Measurements from ENCODE around the gene DMD.

The DMD gene

DNA sequence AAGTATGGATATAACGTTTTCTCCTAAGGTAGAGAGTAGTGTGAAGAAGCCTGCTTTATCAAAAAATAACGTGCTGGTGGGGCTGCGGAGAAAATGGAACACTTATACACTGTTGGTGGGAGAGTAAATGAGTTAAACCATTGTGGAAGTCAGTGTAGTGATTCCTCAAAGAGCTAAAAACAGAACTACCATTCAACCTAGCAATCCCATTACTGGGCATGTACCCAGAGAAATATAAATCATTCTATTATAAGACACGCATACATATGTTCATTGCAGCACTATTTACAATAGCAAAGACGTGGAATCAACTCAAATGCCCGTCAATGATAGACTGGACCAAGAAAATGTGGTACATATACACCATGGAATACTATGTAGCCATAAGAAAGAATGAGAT, 196.4 kb downstream of the DMD start:
- no peak for DNase-seq

DNA sequence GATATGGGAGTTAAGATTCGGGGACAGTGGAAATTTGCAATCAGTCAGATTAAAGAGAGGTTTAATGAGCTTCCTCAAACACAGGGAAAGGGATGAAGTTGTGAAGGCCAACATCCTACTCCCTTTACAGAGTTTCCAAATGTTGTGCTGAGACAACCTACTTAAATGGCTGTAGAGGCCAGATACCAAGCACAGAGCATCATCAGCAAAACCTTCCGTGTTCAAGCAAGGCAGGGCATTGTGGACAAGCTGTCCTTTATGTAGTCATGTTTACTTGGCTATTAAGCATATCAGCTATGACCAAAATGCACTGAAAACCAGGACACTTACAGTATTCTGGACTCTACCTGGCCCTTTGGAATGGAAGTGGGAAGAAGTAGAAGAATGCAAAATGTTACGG, 197.3 kb downstream of the DMD start:
- DNase-seq = no peak

GRCh38 chrX:33001107-33001506, 210.2 kb downstream of the DMD start:
- DNase-seq = no peak

DNA sequence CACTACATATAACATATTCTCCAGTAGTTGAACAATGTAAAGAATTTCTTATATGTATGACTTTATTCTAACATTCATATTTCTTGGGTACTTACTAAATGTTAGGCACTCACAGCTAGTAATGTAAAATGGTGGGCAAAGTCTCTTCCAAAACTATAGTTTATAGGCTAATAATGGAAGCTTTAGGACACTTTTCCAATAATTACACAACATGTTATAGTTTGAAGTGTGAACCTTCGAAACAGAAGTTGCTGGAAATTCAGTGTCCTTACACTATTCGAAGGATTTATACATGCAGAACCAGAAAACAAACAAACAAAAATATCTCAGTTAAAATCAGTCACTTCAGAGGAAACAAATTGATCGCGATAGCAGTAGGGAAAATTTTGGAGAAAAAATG, 212.6 kb downstream of the DMD start:
- DNase-seq = no peak

DNA sequence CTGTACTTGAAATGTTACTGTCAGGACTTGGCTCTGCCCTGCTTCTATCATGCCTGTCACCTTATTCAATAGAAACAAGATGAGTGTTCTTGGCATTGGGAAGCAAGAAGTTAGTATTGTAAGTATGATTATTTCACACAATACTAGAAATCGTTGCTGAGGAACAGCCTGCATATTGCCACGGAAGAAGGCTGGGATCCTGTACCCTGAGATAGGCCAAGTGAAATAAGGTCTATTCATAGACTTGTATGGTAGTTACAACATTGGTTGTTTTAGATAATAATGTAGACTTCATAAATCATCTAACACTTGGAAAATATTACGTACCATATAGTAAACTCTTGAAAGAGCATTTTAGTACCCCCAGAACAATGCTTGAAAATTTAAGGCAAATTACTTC, 215.9 kb downstream of the DMD start:
- DNase-seq = no peak

DNA sequence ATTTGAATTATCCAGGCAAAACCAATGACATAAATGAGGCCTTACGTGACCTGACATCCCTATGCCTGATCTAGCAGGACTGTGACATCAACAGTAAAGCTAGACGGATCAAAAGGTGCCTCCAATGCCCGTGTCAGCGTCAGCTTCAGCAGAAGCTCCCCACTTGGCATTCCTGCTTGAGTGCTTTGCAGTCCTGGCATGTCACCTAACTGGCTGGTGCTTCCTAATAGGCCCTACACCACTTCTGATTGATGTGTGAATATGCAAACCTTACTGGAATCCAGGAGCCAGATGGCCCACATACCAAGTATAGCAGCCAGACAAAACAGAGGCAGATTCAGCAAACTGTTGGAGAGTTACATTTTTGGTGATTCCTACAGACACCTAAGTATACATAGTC, 224.2 kb downstream of the DMD start:
- DNase-seq = no peak

DNA sequence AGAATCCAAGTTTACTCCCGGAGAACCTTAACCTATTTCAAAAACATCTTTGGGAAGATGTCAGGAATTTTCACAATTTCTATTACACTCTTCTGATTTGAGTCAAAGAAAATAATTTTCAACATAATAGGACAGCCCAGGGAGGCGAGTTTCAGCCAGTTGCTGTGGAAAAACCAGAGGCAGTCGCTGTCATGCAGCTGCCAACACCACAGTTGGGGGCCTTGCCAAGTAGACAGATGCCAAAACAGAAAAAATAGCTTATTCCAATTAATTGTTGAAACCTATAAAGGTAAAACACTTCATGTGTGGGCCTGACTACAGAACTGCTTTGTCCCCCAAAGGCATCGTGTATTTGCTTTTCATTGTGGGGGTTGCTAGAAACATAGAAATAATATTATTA, 225.8 kb downstream of the DMD start:
- DNase-seq = no peak

GRCh38 chrX:32966821-32967355, 244.5 kb downstream of the DMD start:
- no peak for DNase-seq

DNA sequence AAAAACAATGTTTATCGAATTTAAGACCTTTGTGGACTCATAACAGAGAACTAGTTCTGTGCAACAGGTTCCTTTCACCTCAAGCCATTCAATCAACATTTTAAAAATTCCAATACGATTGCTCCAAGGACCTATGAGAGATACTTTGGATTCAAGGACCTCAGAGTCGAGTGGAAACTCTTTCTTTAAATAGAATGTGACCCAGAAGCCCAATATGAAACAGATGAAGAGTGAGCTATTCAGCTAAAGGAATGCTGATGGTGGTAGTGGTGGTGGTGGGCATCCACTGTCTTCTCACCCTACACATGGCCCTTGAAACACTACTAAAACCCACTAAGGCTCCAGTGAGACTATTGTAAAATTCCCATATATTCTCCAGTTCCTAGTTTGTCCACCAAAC, 257.2 kb downstream of the DMD start:
- DNase-seq = no peak

DNA sequence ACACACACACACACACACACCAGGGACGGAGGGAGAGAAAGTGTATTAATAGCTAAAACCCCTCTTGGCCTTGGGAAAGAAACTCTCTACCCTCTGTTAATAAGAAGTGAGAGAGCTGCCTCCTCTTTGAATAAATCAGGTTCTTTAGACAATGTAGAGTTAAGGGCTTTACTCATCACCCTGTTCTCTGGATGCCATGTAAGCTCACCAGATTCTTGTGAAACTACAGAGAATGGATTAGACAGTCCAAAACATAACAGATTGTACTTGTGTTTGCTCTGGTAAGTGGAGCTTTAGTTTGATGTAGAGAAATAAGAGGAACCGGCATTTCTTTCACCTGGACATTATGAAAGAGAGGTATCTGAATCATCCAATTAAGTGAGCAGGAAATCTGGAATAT, 263.2 kb downstream of the DMD start:
- DNase-seq = no peak

- no peak for DNase-seq
These were observed 274.3 kb downstream of the DMD start for GRCh38 chrX:32937043-32937442.

GRCh38 chrX:32933548-32933947, 277.8 kb downstream of the DMD start:
- DNase-seq = no peak

DNA sequence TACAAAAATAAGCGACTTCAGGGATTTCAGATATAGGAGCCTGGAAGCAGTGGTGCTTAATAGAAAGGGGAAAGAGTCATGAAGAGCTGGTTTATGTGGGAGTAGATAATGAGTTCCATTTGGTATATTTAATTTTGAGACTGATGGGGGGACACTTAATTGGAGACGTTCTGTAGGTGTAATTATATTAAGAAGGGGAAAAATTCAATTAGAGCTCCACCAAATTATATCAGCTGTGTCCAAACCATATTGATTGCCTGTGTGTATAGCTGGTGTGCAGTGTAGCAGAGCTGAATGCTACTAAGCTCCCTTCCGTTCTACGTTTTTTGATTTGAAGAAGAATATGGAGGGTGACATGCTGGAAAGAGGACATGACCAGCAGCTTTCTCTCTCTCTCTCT, 282.3 kb downstream of the DMD start:
- no peak for DNase-seq

DNA sequence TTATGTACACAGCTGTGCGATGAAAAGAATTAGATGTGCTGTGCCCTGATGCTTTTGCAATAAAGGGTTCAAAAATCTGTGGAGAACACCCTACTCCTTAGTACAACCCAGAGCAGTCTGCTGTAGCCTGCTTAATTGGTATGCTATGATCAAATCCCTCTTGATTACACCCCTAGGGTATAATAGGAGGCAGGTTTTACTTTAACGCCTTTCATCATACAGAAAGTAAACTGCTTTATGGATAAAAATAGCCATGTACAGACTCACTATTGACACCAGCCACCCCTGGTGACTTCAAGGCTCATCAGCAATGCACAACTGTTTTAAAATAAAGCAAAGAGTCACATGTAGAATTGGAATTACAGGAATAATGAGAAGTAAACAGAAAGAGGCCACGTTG, 315.3 kb downstream of the DMD start:
- DNase-seq = no peak

DNA sequence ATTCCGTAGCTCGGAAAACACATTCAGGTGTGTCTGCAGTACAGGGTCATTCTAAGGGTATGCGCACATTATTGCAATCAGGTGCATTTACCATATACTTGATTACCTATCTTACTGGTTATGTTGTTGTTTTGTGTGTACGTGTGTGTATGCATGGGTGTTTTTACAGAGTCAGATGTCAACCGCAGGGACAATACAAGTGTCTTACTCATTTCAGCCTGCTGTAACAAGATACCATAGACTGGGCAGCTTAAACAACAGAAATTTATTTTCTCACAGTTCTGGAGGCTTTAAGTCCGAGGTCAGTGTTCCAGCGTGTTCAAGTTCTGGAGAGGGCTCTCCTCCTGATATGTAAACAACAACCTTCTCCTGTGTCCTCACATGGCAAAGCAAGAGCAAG, 316.7 kb downstream of the DMD start:
- DNase-seq = no peak

GRCh38 chrX:32893751-32894150, 317.6 kb downstream of the DMD start:
- no peak for DNase-seq

- no peak for DNase-seq
These were observed 333.8 kb downstream of the DMD start for GRCh38 chrX:32877592-32877991.

DNA sequence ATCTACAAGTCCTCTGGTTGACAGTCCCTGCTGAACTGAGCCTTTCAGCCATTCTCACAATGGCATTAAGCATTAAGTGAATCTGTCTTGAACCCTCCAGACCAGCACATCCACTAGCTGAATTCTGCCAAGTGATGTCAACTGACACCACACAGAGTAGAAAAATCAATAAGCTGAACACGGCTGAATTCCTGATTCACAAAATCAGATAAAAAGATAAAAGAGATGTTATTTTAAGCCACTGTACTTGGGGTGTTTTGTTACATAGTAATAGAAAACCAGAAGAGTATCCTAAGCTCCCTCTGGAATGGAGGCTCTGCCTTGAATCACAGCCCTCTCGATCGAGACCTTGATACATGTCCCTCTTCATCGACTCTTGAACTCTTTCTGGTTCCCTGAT, 336.5 kb downstream of the DMD start:
- DNase-seq = no peak

- no peak for DNase-seq
These were observed 337.6 kb downstream of the DMD start for GRCh38 chrX:32873786-32874185.

DNA sequence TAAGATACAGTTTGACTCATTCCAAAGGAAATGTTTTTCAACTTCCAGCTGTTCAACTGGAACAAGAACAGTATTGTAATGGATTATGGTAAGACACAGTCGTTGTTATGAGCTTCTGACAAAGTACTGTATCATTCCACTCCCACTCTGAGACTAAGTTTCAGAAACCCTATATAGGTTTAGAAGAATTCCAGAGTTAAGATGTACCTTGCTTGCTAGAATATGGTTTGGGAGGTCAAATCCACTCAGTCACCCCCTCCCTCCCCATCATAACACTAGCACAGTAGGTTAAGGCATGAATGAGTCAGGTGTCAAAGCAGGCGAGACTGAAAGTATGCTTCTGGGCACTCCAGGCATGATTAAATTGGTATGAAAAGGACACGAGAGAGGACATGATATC, 339.7 kb downstream of the DMD start:
- no peak for DNase-seq

DNA sequence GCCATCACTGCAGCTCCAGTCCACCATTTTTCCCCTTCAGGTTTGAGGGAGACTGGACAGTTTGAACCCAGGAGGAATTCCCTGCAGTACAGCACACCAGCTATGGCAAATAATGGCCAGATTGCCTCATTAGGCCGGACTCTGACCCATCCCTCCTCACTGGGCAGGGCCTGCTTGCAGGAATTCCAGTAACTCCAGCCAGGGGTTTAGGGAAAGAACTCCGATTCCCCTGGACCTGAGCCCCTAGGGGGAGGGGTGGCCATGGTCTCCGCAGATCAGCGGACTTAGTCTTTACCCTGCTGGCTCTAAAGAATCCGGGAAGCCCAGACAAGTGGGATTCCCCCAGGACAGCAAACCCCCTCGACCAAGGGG, 342.8 kb downstream of the DMD start:
- DNase-seq = no peak

DNA sequence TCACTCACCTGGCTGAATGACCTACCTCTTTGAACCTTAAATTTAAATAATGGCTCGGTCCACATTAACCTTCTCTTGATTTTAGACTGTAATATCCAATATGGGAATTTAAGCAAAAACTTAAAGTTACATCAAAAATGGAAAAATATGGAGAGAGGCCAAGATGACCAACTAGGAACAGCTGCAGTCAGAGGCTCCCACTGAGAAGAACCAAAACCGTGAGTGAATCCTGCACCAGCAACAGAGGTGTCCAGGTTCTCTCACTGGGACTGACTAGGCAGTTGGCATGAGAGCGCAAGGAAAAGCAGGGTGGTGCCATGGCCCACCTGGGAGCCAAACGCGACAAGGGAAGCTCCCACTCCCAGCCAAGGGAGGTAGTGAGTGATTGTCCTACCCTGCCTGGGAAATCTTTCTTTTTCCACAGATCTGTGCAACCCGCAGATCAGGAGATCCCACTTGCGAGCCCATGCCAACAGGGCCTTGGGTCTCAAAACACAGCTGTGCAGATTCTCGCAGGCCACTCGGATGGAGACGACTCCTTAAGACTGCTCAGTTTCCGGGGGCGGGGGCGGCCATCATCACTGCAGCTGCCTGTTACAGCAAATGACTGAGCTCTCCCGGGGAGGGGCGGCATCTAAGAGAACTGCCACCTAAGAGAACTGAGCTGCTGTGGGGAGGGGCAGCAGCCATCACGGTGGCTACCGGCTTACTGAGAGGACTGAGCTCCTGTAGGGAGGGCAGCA, 343.4 kb downstream of the DMD start:
- DNase-seq = no peak

DNA sequence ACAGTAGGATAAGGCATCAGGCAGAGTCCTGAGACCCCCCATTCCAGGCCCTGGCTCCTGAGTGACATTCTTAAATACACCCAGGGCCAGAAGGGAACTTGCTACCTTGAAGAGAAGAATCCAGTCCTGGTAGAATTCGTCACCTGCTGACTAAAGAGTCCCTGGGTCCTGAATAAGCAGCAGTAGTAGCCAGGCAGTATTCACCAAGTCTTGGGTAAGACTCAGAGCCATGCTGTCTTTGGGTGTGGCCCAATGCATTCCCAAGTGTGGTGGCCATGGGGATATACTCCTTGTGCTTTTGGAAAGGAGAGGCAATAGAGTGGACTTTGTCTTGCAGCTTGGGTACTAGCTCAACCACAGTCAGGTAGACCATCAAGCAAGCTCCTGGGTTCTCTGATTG, 359.1 kb downstream of the DMD start:
- no peak for DNase-seq

- no peak for DNase-seq
These were observed 359.8 kb downstream of the DMD start for GRCh38 chrX:32851556-32851955.

DNA sequence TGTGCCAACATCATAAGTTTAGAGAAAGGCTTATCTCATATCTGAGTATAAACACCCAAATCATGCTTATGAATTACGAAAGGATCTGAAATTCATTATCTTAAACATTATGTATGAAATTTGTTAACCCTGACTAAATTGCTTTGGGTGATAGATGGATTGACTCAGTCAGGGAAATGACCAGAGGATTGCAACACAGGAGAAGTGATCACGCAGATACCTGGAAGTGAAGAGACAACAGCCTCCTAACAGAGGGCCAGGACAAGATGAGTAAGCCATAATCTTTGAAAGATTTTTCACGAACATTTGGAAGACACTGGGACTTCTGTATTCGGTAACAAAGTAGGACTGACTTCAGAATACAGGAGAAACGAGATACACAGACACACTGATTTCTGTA, 363.4 kb downstream of the DMD start:
- no peak for DNase-seq
